ENCODE results near the gene MSANTD2.
"Not testable (repeated sequence)": the region's sequence is repeated elsewhere in the genome, so short reads cannot be mapped to it uniquely, and the experiment has no call there.

Gene MSANTD2

GRCh38 chr11:124788521-124788920 lies 11.7 kb downstream of the MSANTD2 start:
- peaks cover under 1% of the 10 kb centered on the region for H3K36me3 Mint-ChIP-seq (ENCODE audit: insufficient read depth)
- no peak overlapping the region for H3K27ac Mint-ChIP-seq (ENCODE audit: low read depth)
- DNase-seq (ENCODE audit: low spot score in 2 of 2) = no peak
- H3K4me1 Mint-ChIP-seq = peaks cover 30% of the 10 kb centered on the region
- no peaks in the 10 kb centered on the region for H3K9me3 Mint-ChIP-seq
- H3K4me3 Mint-ChIP-seq = no peak overlapping the region
- no peaks in the 10 kb centered on the region for H3K27me3 Mint-ChIP-seq
- ATAC-seq (replicated peaks; ENCODE audit: extremely low read depth, poor library complexity, severe bottlenecking) = no peak

DNA sequence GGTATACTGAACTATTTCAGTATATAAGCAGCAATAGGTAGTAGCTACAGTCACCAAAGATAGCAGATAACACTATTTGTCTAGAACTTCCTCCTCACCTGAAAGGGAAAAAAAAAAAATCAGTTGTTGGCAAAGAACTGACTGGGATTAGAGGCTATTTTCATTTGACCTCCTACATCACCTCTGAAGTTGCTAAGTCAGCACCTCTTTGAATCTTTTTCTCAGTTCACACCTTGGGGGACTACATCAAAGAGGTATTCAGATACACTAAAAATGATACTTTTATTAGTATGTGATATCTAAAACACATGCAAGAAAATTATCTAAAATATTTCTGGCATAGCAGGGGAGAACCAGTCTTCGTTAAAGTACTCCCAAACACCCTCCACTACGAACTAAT lies 16.2 kb downstream of the MSANTD2 start:
- Mint-ChIP-seq H3K9me3 (no peaks in the 10 kb centered on the region), H3K4me3 (no peak overlapping the region), H3K27ac (ENCODE audit: low read depth) (no peak overlapping the region), H3K36me3 (ENCODE audit: insufficient read depth) (no peaks in the 10 kb centered on the region), H3K27me3 (no peaks in the 10 kb centered on the region), H3K4me1 (no peaks in the 10 kb centered on the region)
- DNase-seq (ENCODE audit: low spot score in 2 of 2) (no peak), ATAC-seq (replicated peaks; ENCODE audit: extremely low read depth, poor library complexity, severe bottlenecking) (no peak)

GRCh38 chr11:124783002-124783401 lies 17.2 kb downstream of the MSANTD2 start:
- Mint-ChIP-seq H3K27me3 (no peaks in the 10 kb centered on the region), H3K27ac (ENCODE audit: low read depth) (no peak overlapping the region), H3K9me3 (no peaks in the 10 kb centered on the region), H3K4me1 (no peaks in the 10 kb centered on the region), H3K4me3 (no peak overlapping the region), H3K36me3 (ENCODE audit: insufficient read depth) (no peaks in the 10 kb centered on the region)
- DNase-seq (ENCODE audit: low spot score in 2 of 2) (no peak), ATAC-seq (replicated peaks; ENCODE audit: extremely low read depth, poor library complexity, severe bottlenecking) (no peak)

- Mint-ChIP-seq H3K4me3 (no peak overlapping the region), H3K4me1 (peaks cover 27% of the 10 kb centered on the region), H3K27ac (ENCODE audit: low read depth) (no peak overlapping the region), H3K9me3 (no peaks in the 10 kb centered on the region), H3K27me3 (no peaks in the 10 kb centered on the region), H3K36me3 (ENCODE audit: insufficient read depth) (peaks cover 2% of the 10 kb centered on the region)
- DNase-seq (ENCODE audit: low spot score in 2 of 2) (no peak), ATAC-seq (replicated peaks; ENCODE audit: extremely low read depth, poor library complexity, severe bottlenecking) (no peak)
These were observed 20.6 kb downstream of the MSANTD2 start for GRCh38 chr11:124779568-124779967.

- Mint-ChIP-seq H3K9me3 (no peaks in the 10 kb centered on the region), H3K27me3 (no peaks in the 10 kb centered on the region), H3K4me1 (peaks cover 28% of the 10 kb centered on the region), H3K27ac (ENCODE audit: low read depth) (no peak overlapping the region), H3K4me3 (no peak overlapping the region), H3K36me3 (ENCODE audit: insufficient read depth) (peaks cover 4% of the 10 kb centered on the region)
- DNase-seq (ENCODE audit: low spot score in 2 of 2) = no peak
- ATAC-seq (replicated peaks; ENCODE audit: extremely low read depth, poor library complexity, severe bottlenecking) = no peak
These were observed 21.9 kb downstream of the MSANTD2 start for GRCh38 chr11:124778281-124778680.

GRCh38 chr11:124776865-124777645 lies 23.2 kb downstream of the MSANTD2 start:
- Mint-ChIP-seq H3K4me1 (peaks cover 28% of the 10 kb centered on the region), H3K36me3 (ENCODE audit: insufficient read depth) (peaks cover 9% of the 10 kb centered on the region), H3K9me3 (no peaks in the 10 kb centered on the region), H3K4me3 (no peak overlapping the region), H3K27me3 (no peaks in the 10 kb centered on the region), H3K27ac (ENCODE audit: low read depth) (no peak overlapping the region)
- ATAC-seq (replicated peaks; ENCODE audit: extremely low read depth, poor library complexity, severe bottlenecking) = peak; percentile 36
- DNase-seq (ENCODE audit: low spot score in 2 of 2) = no peak

DNA sequence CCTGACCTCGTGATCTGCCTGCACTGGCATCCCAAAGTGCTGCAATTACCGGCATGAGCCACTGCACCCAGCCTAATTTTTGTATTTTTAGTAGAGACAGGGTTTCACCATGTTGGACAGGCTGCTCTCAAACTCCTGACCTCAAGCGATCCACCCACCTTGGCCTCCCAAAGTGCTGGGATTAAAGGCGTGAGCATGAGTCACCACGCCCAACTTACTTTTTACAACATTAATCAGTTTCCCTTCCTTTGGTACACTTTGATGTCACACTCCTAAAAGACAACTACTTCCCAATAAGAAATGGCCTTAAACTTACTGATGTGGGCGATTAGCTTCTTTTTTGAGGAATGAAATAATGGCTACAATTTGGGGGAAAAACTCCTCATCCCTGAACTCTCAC lies 29.2 kb downstream of the MSANTD2 start:
- not testable (repeated sequence) for H3K9me3 Mint-ChIP-seq; H3K27ac Mint-ChIP-seq (ENCODE audit: low read depth); H3K4me3 Mint-ChIP-seq; DNase-seq (ENCODE audit: low spot score in 2 of 2); ATAC-seq (replicated peaks; ENCODE audit: extremely low read depth, poor library complexity, severe bottlenecking); H3K27me3 Mint-ChIP-seq
- H3K36me3 Mint-ChIP-seq (ENCODE audit: insufficient read depth) = peaks cover 30% of the 10 kb centered on the region
- peaks cover 11% of the 10 kb centered on the region for H3K4me1 Mint-ChIP-seq

DNA sequence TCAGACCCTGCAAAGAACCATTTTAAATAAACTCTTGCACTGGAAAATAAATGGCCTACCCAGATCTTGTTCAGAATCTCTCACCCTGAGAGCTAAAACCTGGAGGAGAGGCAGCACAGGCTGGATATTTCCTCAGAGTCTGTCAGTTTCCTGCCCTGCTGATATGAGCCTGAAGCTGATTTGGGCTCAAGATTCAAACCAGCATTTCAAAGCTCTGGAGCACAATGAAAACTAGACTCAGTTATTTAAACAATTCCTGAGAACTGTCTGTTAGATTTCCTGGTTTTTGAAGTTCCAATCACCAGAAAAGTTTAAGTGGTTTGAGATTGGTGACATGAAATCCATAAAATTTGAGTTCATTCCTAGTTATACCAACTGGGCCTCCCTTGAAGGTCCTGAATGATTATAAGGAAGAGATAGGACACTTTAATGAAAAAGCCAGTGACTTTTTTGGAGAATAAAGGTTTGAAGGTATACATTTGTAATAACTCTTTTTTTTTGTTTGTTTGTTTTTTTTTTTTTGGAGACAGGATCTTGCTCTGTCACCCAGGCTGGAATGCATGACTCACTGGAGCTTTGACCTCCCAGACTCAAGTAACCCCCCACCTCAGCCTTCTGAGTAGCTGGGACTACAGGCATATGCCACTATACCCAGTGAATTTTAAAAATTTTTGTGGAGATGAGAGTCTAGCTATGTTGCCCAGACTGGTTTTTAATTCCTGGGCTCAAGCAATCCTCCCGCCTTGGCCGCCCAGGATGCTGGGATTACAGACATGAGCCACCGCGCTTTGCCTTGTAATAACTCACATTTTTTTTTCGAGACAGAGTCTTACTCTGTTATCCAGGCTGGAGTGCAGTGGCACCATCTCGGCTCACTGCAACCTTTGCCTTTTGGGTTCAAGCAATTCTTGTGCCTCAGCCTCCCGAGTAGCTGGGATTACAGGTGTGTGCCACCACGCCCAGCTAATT lies 30.1 kb downstream of the MSANTD2 start:
- Mint-ChIP-seq H3K9me3 (no peaks in the 10 kb centered on the region), H3K36me3 (ENCODE audit: insufficient read depth) (peaks cover 32% of the 10 kb centered on the region), H3K27me3 (no peaks in the 10 kb centered on the region), H3K4me3 (no peak overlapping the region), H3K4me1 (peaks cover 5% of the 10 kb centered on the region), H3K27ac (ENCODE audit: low read depth) (no peak overlapping the region)
- no peak for ATAC-seq (replicated peaks; ENCODE audit: extremely low read depth, poor library complexity, severe bottlenecking)
- DNase-seq (ENCODE audit: low spot score in 2 of 2) = no peak

DNA sequence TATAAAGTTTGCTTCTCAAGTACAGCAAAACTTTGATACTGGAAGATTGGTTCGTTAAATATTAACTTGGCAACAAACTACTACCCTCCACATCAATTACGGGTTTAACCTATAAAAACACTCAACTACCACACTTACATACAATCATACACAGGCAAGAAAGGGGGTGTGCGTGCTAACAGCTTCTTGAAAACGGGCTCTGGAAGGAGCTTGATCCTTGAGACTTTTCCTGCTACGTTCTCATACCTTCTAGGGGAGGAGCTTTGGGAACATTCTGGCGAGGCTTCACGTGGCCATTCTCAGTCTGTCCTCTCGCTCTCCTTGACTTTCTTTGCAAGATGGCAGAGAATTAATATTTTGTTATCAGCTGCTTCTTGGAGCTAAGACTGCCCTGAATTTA lies 31.3 kb downstream of the MSANTD2 start:
- Mint-ChIP-seq H3K27ac (ENCODE audit: low read depth) (no peak overlapping the region), H3K27me3 (no peaks in the 10 kb centered on the region), H3K9me3 (no peaks in the 10 kb centered on the region), H3K36me3 (ENCODE audit: insufficient read depth) (peaks cover 34% of the 10 kb centered on the region), H3K4me1 (no peaks in the 10 kb centered on the region), H3K4me3 (no peak overlapping the region)
- DNase-seq (ENCODE audit: low spot score in 2 of 2) (no peak), ATAC-seq (replicated peaks; ENCODE audit: extremely low read depth, poor library complexity, severe bottlenecking) (no peak)

DNA sequence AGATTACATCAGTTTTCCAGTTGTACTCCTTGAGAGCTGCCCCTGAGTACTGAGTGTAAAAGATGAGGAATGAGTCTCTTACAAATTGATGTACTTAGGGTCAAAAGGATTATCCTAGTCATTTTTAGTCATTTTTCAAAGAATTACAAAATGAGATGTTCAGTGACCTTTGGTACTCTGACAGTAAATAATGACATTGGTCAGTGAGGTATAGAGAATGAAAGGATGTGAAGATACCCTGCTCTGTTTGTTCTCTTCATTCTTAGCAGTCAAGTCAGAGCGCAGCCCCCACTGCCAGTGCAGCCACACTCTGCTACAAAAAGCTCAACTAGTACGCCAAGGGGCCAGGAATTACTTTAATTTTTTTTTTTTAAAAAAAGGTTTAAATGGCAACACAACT lies 34.0 kb downstream of the MSANTD2 start:
- ATAC-seq (replicated peaks; ENCODE audit: extremely low read depth, poor library complexity, severe bottlenecking) = no peak
- peaks cover 17% of the 10 kb centered on the region for H3K27me3 Mint-ChIP-seq

DNA sequence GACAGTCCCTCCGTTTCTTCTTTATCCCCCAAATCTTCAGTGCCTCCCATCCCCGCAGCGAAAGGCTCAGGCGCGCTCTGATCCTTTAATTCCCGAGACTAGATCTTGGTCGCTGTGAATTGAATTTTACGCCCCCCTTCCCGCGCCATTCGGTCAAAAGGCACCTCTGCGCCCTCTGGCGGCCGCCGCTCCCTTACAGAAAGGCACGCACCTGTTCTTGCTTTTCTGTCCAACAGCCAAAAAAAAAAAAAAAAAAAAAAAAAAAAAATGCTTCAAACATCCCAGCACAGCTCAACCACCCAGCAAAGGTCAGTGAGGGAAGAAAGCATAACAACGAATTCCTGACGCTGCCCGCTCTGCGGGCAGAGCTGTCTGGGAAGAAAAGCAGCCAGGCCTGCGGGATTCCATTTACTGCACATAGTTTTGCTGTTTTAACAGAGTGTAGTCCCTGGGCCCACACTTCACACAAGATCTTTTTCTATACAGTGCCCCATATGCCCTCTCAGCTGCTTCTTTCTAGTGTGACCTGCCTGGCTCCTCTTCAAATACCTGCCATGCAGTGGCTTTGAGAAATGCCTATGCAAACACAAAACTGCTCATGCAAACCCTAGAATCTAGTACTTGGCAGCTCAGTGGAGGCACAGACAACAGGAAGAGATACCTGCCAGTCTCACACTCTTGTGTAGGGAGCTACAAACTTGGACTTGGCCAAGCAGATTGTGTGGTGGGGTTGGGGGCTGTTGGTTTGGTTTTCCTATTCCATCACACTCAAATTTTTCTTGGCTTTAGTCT lies 36.9 kb downstream of the MSANTD2 start:
- H3K27me3 Mint-ChIP-seq = peaks cover 45% of the 10 kb centered on the region
- peaks cover 17% of the 10 kb centered on the region for H3K36me3 Mint-ChIP-seq (ENCODE audit: insufficient read depth)
- H3K4me3 Mint-ChIP-seq = peak overlapping the region; percentile 88
- DNase-seq (ENCODE audit: low spot score in 2 of 2) (peak; percentile 73 to 79), ATAC-seq (replicated peaks; ENCODE audit: extremely low read depth, poor library complexity, severe bottlenecking) (peak; percentile 34)
- no peaks in the 10 kb centered on the region for H3K9me3 Mint-ChIP-seq
- peaks cover 18% of the 10 kb centered on the region for H3K4me1 Mint-ChIP-seq
- peak overlapping the region; percentile 75 for H3K27ac Mint-ChIP-seq (ENCODE audit: low read depth)

More for the DNA sequence above, 34.0 kb downstream of the MSANTD2 start:
- no peak overlapping the region for H3K27ac Mint-ChIP-seq (ENCODE audit: low read depth)
- H3K4me3 Mint-ChIP-seq = no peak overlapping the region
- peaks cover 17% of the 10 kb centered on the region for H3K4me1 Mint-ChIP-seq
- DNase-seq (ENCODE audit: low spot score in 2 of 2) = no peak
- H3K36me3 Mint-ChIP-seq (ENCODE audit: insufficient read depth) = peaks cover 28% of the 10 kb centered on the region
- no peaks in the 10 kb centered on the region for H3K9me3 Mint-ChIP-seq

DNA sequence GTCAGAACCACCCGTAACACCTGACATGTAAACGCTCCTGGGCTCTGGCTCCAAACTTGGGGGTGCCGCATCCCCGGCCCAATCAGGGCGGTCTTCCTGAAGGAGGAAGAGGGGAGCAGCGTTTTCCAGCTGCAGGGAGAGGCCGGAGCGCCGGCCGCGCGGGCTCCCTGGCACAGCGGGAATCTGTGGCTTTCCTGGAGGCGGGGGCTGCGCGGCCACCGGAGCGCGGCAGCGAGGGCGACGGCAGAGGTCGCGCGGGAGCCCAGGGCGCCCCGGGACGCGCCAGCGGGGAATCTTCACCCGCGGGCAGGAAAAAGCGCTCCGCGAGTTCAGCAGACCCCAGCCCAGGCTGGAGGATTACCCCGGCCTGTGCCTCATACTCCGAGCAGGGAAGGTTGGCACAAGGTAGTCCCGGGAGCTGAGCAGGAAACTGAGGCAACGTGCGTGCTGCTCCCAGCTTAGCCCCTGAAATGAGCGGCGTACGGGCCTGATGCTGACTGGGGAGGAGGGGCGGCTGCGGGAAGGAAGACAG lies 37.5 kb downstream of the MSANTD2 start:
- Mint-ChIP-seq H3K4me3 (peak overlapping the region; percentile 88), H3K4me1 (peaks cover 18% of the 10 kb centered on the region), H3K36me3 (ENCODE audit: insufficient read depth) (peaks cover 15% of the 10 kb centered on the region), H3K9me3 (no peaks in the 10 kb centered on the region), H3K27ac (ENCODE audit: low read depth) (peak overlapping the region; percentile 75), H3K27me3 (peaks cover 51% of the 10 kb centered on the region)
- peak; percentile 17 for ATAC-seq (replicated peaks; ENCODE audit: extremely low read depth, poor library complexity, severe bottlenecking)
- DNase-seq (ENCODE audit: low spot score in 2 of 2) = no peak
